Panc1 (cell line): Measurements from ENCODE around the gene FAM83F. TPM values are rescaled to one million over a fixed set of nuclear protein-coding genes. Genes with fewer than 3 reads are reported as not detected.

ENCODE experiments used
- ATAC-seq: fragments of 200-7000 bp; cut with Tn5 transposase; 2 replicates; pipeline ENCODE4 v1.9.1; 2020; ENCODE audit warnings: mild to moderate bottlenecking, moderate library complexity
- BruUV-seq: library from RNA; stranded (reverse); fragments of 400-500 nt; replicated peaks from 2 replicates; lab custom pipeline; 2021; lab: Mats Ljungman, UMichigan
- CTCF ChIA-PET: fragments of 300-600 bp; sonication (Branson Sonifier 250); formaldehyde crosslinking; loops from one replicate; lab custom pipeline; 2022; ENCODE audit warnings: antibody characterized with exemption; lab: Charles Lee
- POLR2A ChIA-PET: fragments of 300-600 bp; sonication (Branson Sonifier 250); formaldehyde crosslinking; loops from one replicate; lab custom pipeline; 2022; ENCODE audit warnings: antibody characterized with exemption; lab: Charles Lee
- DNase-seq: peaks from one replicate; pipeline ENCODE4 v3.0.0-alpha.2; 2010; ENCODE audit warnings: low read depth, low spot score
- H3K27ac ChIP-seq: 2 replicates; pipeline ENCODE4 v1.5.1; 2011; ENCODE audit warnings: mild to moderate bottlenecking, low read length, inconsistent platforms
- H3K27me3 ChIP-seq: fragments of 200-500 bp; sonication (Bioruptor generic); 2 replicates; pipeline ENCODE4 v1.6.0; 2014; ENCODE audit warnings: low read length, inconsistent platforms; ENCODE audit not compliant: control insufficient read depth, insufficient read depth
- H3K36me3 ChIP-seq: fragments of 200-500 bp; sonication (Bioruptor generic); 2 replicates; pipeline ENCODE4 v1.5.1; 2014; ENCODE audit warnings: inconsistent platforms, mild to moderate bottlenecking, low read length, moderate library complexity; ENCODE audit not compliant: control insufficient read depth, insufficient read depth
- H3K4me1 ChIP-seq: 2 replicates; pipeline ENCODE4 v1.5.1; 2011; ENCODE audit warnings: inconsistent platforms, mild to moderate bottlenecking, low read length, moderate library complexity; ENCODE audit not compliant: control insufficient read depth, insufficient read depth
- H3K4me3 ChIP-seq, 2 experiments: 2 replicates each; pipeline ENCODE4 v1.5.1; 2011 to 2012; ENCODE audit warnings: low read depth in 2 of 2, low read length in 2 of 2, mild to moderate bottlenecking in 2 of 2, inconsistent platforms in 1 of 2, moderate library complexity in 1 of 2
- H3K9me3 ChIP-seq: fragments of 200-500 bp; sonication (Bioruptor generic); 2 replicates; pipeline ENCODE4 v1.5.1; 2014; ENCODE audit warnings: low read depth, mild to moderate bottlenecking, inconsistent platforms, low read length, moderate library complexity; ENCODE audit not compliant: control insufficient read depth, insufficient read depth
- POLR2AphosphoS5 ChIP-seq: IDR thresholded peaks from 2 replicates; pipeline ENCODE4 v1.6.1; 2012; ENCODE audit warnings: mild to moderate bottlenecking, low read depth, low read length, moderate library complexity
- SIN3A ChIP-seq: IDR thresholded peaks from 2 replicates; pipeline ENCODE4 v1.6.1; 2012; ENCODE audit warnings: low read depth, mild to moderate bottlenecking, low read length, moderate library complexity, borderline replicate concordance; ENCODE audit not compliant: insufficient read depth
- TCF7L2 ChIP-seq: IDR thresholded peaks from 2 replicates; pipeline ENCODE4 v1.6.1; 2011; ENCODE audit warnings: mild to moderate bottlenecking, low read depth, low read length, inconsistent platforms
- in situ Hi-C: cut with HindIII; loops from 2 replicates; pipeline ENCODE4 v1.10.0; 2016; ENCODE audit warnings: low sequenced_read_pairs, low pct_unique_long_range_greater_than_20kb
- intact Hi-C: fragments of 100-400 bp; cut with micrococcal nuclease; formaldehyde crosslinking; loops from one replicate; pipeline ENCODE4 v1.10.0; 2022; ENCODE audit not compliant: unreplicated experiment
- total RNA-seq: library from RNA; stranded (reverse); gene quantifications from one replicate; pipeline ENCODE4 v1.2.1, GENCODE V29; 2021; ENCODE audit not compliant: unreplicated experiment
- TF ChIP-seq, protein P1 (sequence below): fragments of 450-650 bp; IDR thresholded peaks from 2 replicates; pipeline ENCODE4 v1.5.1; 2017; ENCODE audit warnings: mild to moderate bottlenecking
- TF ChIP-seq, protein P2 (sequence below), 2 experiments: IDR thresholded peaks; 2 replicates each; pipeline ENCODE4 v1.6.1; 2011 to 2012; ENCODE audit warnings: low read depth in 2 of 2, control low read depth in 1 of 2, low read length in 1 of 2, mild to moderate bottlenecking in 1 of 2, moderate library complexity in 1 of 2; ENCODE audit not compliant: insufficient read depth in 1 of 2

The FAM83F gene
- total RNA-seq, 1 experiment from 2014 or later: 0.05 TPM

DNA sequence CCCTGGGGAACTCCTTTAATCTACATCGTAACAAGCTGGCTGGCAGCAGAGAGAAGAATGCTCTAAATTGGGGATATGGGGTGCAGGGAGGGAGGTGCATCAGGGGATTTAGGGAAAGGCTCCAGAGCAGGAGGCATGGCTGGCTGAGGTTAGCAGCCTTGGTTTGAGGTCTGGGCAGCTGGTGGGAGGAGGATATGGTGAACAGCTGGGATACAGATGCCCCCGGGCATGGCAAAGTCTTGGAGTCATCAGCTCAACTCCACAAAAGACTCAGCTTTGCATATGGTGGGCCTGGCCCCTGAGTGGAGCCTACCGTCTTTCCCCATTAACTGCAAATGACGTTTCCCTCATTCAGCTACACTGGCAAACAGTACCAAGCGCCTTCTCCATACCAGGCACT is 5.4 kb downstream of the FAM83F start:
- in situ Hi-C loops (no loop called here), intact Hi-C loops (no loop called here)
- no peak overlapping the region for H3K4me3 ChIP-seq
- no peaks in the 10 kb centered on the region; the same call in 1 of the 2 replicates for H3K4me1 ChIP-seq
- no peak for ATAC-seq
- no peak overlapping the region for H3K27ac ChIP-seq
- no peak for DNase-seq
- no peaks in the 10 kb centered on the region for H3K9me3 ChIP-seq
- ChIA-PET POLR2A (no interaction called here), CTCF (no interaction called here)
- H3K27me3 ChIP-seq: no peaks in the 10 kb centered on the region
- H3K36me3 ChIP-seq: no peaks in the 10 kb centered on the region; the same call in 1 of the 2 replicates
- BruUV-seq: no TSS peak
- TF ChIP-seq POLR2AphosphoS5: no peak
- TF ChIP-seq, protein P1, sequence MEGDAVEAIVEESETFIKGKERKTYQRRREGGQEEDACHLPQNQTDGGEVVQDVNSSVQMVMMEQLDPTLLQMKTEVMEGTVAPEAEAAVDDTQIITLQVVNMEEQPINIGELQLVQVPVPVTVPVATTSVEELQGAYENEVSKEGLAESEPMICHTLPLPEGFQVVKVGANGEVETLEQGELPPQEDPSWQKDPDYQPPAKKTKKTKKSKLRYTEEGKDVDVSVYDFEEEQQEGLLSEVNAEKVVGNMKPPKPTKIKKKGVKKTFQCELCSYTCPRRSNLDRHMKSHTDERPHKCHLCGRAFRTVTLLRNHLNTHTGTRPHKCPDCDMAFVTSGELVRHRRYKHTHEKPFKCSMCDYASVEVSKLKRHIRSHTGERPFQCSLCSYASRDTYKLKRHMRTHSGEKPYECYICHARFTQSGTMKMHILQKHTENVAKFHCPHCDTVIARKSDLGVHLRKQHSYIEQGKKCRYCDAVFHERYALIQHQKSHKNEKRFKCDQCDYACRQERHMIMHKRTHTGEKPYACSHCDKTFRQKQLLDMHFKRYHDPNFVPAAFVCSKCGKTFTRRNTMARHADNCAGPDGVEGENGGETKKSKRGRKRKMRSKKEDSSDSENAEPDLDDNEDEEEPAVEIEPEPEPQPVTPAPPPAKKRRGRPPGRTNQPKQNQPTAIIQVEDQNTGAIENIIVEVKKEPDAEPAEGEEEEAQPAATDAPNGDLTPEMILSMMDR: no peak
- no peak for TF ChIP-seq SIN3A
- TF ChIP-seq TCF7L2: no peak
- TF ChIP-seq, protein P2, sequence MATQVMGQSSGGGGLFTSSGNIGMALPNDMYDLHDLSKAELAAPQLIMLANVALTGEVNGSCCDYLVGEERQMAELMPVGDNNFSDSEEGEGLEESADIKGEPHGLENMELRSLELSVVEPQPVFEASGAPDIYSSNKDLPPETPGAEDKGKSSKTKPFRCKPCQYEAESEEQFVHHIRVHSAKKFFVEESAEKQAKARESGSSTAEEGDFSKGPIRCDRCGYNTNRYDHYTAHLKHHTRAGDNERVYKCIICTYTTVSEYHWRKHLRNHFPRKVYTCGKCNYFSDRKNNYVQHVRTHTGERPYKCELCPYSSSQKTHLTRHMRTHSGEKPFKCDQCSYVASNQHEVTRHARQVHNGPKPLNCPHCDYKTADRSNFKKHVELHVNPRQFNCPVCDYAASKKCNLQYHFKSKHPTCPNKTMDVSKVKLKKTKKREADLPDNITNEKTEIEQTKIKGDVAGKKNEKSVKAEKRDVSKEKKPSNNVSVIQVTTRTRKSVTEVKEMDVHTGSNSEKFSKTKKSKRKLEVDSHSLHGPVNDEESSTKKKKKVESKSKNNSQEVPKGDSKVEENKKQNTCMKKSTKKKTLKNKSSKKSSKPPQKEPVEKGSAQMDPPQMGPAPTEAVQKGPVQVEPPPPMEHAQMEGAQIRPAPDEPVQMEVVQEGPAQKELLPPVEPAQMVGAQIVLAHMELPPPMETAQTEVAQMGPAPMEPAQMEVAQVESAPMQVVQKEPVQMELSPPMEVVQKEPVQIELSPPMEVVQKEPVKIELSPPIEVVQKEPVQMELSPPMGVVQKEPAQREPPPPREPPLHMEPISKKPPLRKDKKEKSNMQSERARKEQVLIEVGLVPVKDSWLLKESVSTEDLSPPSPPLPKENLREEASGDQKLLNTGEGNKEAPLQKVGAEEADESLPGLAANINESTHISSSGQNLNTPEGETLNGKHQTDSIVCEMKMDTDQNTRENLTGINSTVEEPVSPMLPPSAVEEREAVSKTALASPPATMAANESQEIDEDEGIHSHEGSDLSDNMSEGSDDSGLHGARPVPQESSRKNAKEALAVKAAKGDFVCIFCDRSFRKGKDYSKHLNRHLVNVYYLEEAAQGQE (IDR thresholded peaks at IDR 0.05; ENCODE audit: insufficient read depth in 1 of 2, low read depth in 2 of 2, low read length in 1 of 2): no peak

DNA sequence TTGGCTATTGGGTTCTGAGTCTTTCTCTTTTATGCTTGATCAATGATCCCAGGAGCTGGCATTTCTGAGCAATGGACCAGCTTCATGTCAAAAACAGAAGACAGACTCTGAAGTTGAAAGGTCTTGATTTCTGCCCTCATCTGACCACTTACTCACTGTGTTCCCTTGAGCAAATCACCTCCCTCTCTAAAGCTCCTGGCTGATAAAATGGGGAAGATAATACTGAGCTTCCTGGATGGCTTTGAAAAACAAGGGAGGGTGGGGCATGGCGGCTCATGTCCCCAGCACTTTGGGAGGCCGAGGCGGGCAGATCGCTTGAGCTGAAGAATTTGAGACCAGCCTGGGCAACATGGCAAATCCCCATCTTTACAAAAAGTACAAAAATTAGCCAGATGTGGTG is 6.4 kb downstream of the FAM83F start:
- TF ChIP-seq TCF7L2 (no peak), POLR2AphosphoS5 (no peak), SIN3A (no peak)
- TF ChIP-seq, protein P2 (IDR thresholded peaks at IDR 0.05; ENCODE audit: insufficient read depth in 1 of 2, low read depth in 2 of 2, low read length in 1 of 2): no peak
- TF ChIP-seq, protein P1: no peak
- no peak for DNase-seq
- no peak for ATAC-seq
- H3K27ac ChIP-seq: no peak overlapping the region
- in situ Hi-C loops (no loop called here), intact Hi-C loops (no loop called here)
- no peaks in the 10 kb centered on the region for H3K9me3 ChIP-seq
- ChIA-PET POLR2A (no interaction called here), CTCF (no interaction called here)
- no peak overlapping the region for H3K4me3 ChIP-seq
- H3K4me1 ChIP-seq: no peaks in the 10 kb centered on the region; the same call in 1 of the 2 replicates
- BruUV-seq: no TSS peak
- no peaks in the 10 kb centered on the region for H3K27me3 ChIP-seq
- H3K36me3 ChIP-seq: no peaks in the 10 kb centered on the region
